Activated T-cell treated with anti-CD3 and anti-CD28 coated beads, Interleukin-2, amount 50 U/mL, for 4 hours (primary cell): ENCODE results near the gene MOXD1. TPM values are rescaled to one million over a fixed set of nuclear protein-coding genes. Genes with fewer than 3 reads are reported as not detected.
A peak's percentile ranks its signal among the peaks of the same experiment; 100 is the strongest.

Experiments used
- ATAC-seq, 2 donors: fragments of 200-7000 bp; cut with Tn5 transposase; one replicate each; pipeline ENCODE4 v1.10.0; 2021
- DNase-seq: peaks from one replicate; pipeline ENCODE4 v3.0.0-alpha.2; 2020
- H3K27me3 Mint-ChIP-seq: one replicate; pipeline ENCODE4 v1.8.0; 2021; ENCODE audit warnings: low read depth, mixed read lengths
- H3K36me3 Mint-ChIP-seq: one replicate; pipeline ENCODE4 v1.8.0; 2022; ENCODE audit warnings: mixed read lengths; ENCODE audit not compliant: insufficient read depth
- H3K4me1 Mint-ChIP-seq: one replicate; pipeline ENCODE4 v1.8.0; 2021; ENCODE audit warnings: low read depth, mixed read lengths
- H3K4me3 Mint-ChIP-seq: one replicate; pipeline ENCODE4 v1.8.0; 2021; ENCODE audit warnings: mild to moderate bottlenecking, moderate library complexity, mixed read lengths
- H3K9me3 Mint-ChIP-seq: one replicate; pipeline ENCODE4 v1.8.0; 2021; ENCODE audit warnings: mixed read lengths
- total RNA-seq, 3 donors: library from RNA; stranded (reverse); gene quantifications; one replicate each; pipeline ENCODE4 v1.2.1, GENCODE V29; 2021

Gene MOXD1
- total RNA-seq, 3 donors from 2014 or later, result not detected

DNA sequence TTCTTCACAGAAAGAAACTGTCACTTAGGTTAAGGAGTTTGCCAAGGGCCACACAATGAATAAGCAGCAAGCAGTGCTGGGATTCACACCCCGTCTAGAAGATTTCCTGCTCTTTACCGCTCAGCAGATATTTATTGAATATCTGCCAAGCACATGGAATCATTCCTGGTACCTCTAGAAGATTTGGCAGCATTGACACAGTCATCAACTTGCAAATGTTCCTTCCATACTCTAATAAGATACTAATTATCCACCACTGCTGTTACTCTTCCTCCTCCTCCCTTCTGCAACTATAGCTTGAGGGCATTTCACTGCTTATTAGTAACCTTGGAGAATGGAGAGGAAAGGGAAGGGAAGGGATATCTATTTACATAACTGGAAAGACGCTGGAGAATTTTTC is 13.0 kb downstream of the MOXD1 start:
- H3K27me3 Mint-ChIP-seq, result peaks cover 18% of the 10 kb centered on the region
- no peaks in the 10 kb centered on the region for H3K36me3 Mint-ChIP-seq

GRCh38 chr6:132382630-132383175 is 18.6 kb downstream of the MOXD1 start:
- peaks cover 27% of the 10 kb centered on the region for H3K27me3 Mint-ChIP-seq
- H3K9me3 Mint-ChIP-seq, result peaks cover 4% of the 10 kb centered on the region
- no peak for ATAC-seq

More for the DNA sequence above, 13.0 kb downstream of the MOXD1 start:
- ATAC-seq, result no peak
- Mint-ChIP-seq H3K4me1 (no peaks in the 10 kb centered on the region), H3K4me3 (no peak overlapping the region), H3K9me3 (peaks cover 9% of the 10 kb centered on the region)
- no peak for DNase-seq

GRCh38 chr6:132381381-132381780 is 19.9 kb downstream of the MOXD1 start:
- no peak for DNase-seq
- Mint-ChIP-seq H3K27me3 (peaks cover 28% of the 10 kb centered on the region), H3K4me1 (no peaks in the 10 kb centered on the region), H3K9me3 (peaks cover 4% of the 10 kb centered on the region), H3K36me3 (no peaks in the 10 kb centered on the region), H3K4me3 (no peak overlapping the region)
- ATAC-seq, result no peak

More at GRCh38 chr6:132382630-132383175, 18.6 kb downstream of the MOXD1 start:
- Mint-ChIP-seq H3K4me3 (no peak overlapping the region), H3K4me1 (no peaks in the 10 kb centered on the region), H3K36me3 (no peaks in the 10 kb centered on the region)
- no peak for DNase-seq

GRCh38 chr6:132380358-132381029 is 20.8 kb downstream of the MOXD1 start:
- peaks cover 4% of the 10 kb centered on the region for H3K9me3 Mint-ChIP-seq
- no peak overlapping the region for H3K4me3 Mint-ChIP-seq
- no peaks in the 10 kb centered on the region for H3K4me1 Mint-ChIP-seq
- peaks cover 28% of the 10 kb centered on the region for H3K27me3 Mint-ChIP-seq
- H3K36me3 Mint-ChIP-seq, result no peaks in the 10 kb centered on the region
- DNase-seq (no peak), ATAC-seq (no peak)

- Mint-ChIP-seq H3K4me3 (no peak overlapping the region), H3K36me3 (no peaks in the 10 kb centered on the region), H3K27me3 (peaks cover 17% of the 10 kb centered on the region), H3K4me1 (peaks cover 10% of the 10 kb centered on the region), H3K9me3 (no peaks in the 10 kb centered on the region)
- ATAC-seq (no peak), DNase-seq (no peak)
Measured at GRCh38 chr6:132369526-132369925, 31.7 kb downstream of the MOXD1 start.

GRCh38 chr6:132368916-132369481 is 32.3 kb downstream of the MOXD1 start:
- no peaks in the 10 kb centered on the region for H3K9me3 Mint-ChIP-seq
- peaks cover 10% of the 10 kb centered on the region for H3K4me1 Mint-ChIP-seq
- no peak for DNase-seq
- H3K27me3 Mint-ChIP-seq, result peaks cover 15% of the 10 kb centered on the region
- H3K36me3 Mint-ChIP-seq, result no peaks in the 10 kb centered on the region
- H3K4me3 Mint-ChIP-seq, result no peak overlapping the region
- ATAC-seq, result no peak

GRCh38 chr6:132365281-132365907 is 35.9 kb downstream of the MOXD1 start:
- H3K36me3 Mint-ChIP-seq, result no peaks in the 10 kb centered on the region
- H3K4me1 Mint-ChIP-seq, result peaks cover 18% of the 10 kb centered on the region
- H3K27me3 Mint-ChIP-seq, result peaks cover 13% of the 10 kb centered on the region
- DNase-seq, result no peak
- H3K9me3 Mint-ChIP-seq, result no peaks in the 10 kb centered on the region
- H3K4me3 Mint-ChIP-seq, result no peak overlapping the region
- ATAC-seq, result peak; percentile 82 to 83

DNA sequence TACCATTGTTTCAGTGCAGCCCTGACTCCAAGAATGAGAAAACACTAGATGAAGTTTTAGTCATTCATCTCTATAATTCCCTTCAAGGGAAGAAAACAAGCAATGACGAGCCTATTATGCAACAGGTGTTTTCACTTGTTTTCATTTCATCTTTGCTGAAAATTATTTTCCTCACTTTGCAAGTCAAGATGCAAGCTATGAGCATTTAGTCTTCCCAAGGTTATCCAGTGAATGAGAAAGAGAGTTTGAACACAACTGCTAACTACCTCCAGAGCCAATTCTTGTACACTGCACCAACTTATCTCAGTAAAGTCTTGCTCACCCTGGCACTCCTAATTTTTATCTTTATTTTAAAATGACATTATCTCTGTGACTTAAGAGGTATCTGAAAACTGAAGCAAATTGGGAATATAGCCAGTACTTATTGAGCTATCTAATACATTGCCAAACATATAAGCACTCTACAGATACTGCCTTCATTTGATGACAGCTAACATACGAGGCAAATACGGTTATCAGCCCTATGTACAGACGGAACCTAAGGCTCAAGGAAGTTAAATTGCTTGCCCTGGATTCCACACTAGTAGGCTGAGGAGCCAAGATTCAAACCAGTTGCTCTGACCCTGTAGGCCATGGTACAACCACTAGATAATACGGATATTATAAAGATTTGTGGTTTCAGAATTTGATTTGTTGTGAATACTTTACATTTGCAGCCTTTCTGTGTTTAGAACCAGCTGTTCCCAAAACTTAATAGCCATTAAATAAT is 36.8 kb downstream of the MOXD1 start:
- H3K9me3 Mint-ChIP-seq, result no peaks in the 10 kb centered on the region
- peaks cover 18% of the 10 kb centered on the region for H3K4me1 Mint-ChIP-seq
- DNase-seq (no peak), ATAC-seq (no peak)
- no peaks in the 10 kb centered on the region for H3K36me3 Mint-ChIP-seq
- no peak overlapping the region for H3K4me3 Mint-ChIP-seq
- H3K27me3 Mint-ChIP-seq, result peaks cover 15% of the 10 kb centered on the region

DNA sequence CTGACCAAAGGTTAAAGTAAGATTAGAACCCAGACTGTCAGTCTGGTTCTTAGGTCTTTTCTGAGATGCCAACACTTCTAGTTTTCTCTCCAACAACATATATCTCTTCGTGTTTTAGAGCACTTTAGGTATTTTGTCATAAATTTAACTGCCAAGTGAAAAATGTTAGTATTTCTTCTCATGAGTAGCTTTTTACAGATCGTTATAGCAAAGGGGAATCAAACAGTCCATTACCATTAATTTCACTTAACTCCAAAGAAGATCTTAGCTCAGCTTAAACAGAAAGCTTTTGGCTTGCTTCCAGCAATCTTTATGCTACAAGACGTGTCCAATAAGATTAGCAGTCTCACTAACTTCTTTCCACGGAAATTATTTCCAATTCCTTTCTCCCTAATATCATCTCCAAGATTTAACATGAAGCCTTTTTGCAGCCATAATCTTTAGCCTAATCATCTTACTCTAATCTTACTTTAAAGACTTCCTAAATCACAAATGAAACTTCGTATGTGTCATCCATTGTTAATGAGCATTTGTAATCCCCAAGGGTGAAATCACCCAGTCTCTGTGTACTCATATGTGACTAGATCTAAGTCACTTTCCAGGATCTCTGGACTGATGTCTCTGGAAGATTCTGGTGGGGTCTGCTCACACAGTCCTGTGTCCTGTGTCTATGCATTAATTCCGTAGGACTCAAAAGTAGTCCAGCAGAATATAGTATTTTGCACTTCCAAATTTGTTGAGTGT is 38.7 kb downstream of the MOXD1 start:
- Mint-ChIP-seq H3K4me1 (peaks cover 20% of the 10 kb centered on the region), H3K36me3 (no peaks in the 10 kb centered on the region), H3K4me3 (no peak overlapping the region), H3K27me3 (peaks cover 9% of the 10 kb centered on the region), H3K9me3 (no peaks in the 10 kb centered on the region)
- no peak for DNase-seq
- ATAC-seq, result peak; percentile 38 to 44

DNA sequence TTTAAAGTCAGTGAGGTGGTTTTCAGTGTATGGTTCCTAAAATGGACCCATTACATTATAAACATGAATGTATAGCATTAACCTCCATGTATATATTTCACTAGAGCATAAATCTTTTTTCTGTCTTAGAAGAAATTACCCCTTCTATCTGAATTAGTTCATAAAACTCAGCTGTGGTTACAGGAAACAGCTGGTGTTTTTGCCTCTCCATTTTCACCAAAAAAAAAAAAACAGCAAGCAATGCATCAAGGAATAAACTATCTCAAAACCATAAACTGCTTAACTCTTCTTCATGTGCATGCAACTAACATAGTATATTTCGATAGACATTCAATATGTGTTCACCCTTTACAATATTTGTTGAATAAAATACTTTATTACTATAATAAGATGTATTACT is 40.2 kb downstream of the MOXD1 start:
- Mint-ChIP-seq H3K36me3 (no peaks in the 10 kb centered on the region), H3K27me3 (peaks cover 7% of the 10 kb centered on the region), H3K4me3 (no peak overlapping the region), H3K4me1 (peaks cover 22% of the 10 kb centered on the region), H3K9me3 (no peaks in the 10 kb centered on the region)
- ATAC-seq (no peak), DNase-seq (no peak)

- peaks cover 7% of the 10 kb centered on the region for H3K27me3 Mint-ChIP-seq
- no peak overlapping the region for H3K4me3 Mint-ChIP-seq
- DNase-seq (no peak), ATAC-seq (no peak)
- H3K4me1 Mint-ChIP-seq, result peaks cover 19% of the 10 kb centered on the region
- H3K36me3 Mint-ChIP-seq, result no peaks in the 10 kb centered on the region
- H3K9me3 Mint-ChIP-seq, result no peaks in the 10 kb centered on the region
Measured at GRCh38 chr6:132359886-132360285, 41.4 kb downstream of the MOXD1 start.

- DNase-seq, result no peak
- H3K4me3 Mint-ChIP-seq, result no peak overlapping the region
- no peak for ATAC-seq
- H3K27me3 Mint-ChIP-seq, result peaks cover 7% of the 10 kb centered on the region
- H3K36me3 Mint-ChIP-seq, result no peaks in the 10 kb centered on the region
- H3K9me3 Mint-ChIP-seq, result no peaks in the 10 kb centered on the region
- H3K4me1 Mint-ChIP-seq, result peaks cover 24% of the 10 kb centered on the region
Measured at GRCh38 chr6:132357120-132357519, 44.2 kb downstream of the MOXD1 start.

DNA sequence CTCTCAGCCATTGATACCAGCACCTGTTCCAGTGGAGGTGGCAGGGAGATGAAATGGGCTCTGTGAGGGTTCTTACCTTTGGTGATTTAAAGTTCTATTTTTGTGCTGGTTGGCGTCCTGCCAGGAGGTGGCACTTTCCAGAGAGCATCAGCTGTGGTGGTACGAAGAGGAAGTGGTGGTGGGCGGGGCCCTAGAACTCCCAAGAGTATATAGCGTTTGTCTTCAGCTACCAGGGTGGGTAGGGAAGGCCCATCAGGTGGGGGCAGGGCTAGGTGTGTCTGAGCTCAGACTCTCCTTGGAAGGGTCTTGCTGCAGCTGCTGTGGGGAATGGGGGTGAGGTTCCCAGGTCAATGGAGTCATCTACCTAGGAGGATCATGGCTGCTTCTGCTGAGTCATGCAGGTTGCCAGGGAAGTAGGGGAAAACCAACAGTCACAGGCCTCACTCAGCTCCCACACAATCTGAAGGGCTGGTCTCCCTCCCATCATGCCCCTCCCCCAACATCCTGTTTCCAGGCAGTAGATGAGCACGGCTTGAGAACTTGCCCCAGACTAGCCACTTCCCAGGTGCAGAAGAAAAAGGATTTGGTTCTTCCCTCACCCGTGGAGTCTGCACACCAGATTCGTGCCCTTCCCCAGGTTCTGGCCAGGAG is 46.6 kb downstream of the MOXD1 start:
- peak; percentile 32 to 37 for ATAC-seq
- Mint-ChIP-seq H3K9me3 (no peaks in the 10 kb centered on the region), H3K36me3 (no peaks in the 10 kb centered on the region), H3K27me3 (no peaks in the 10 kb centered on the region), H3K4me1 (peaks cover 24% of the 10 kb centered on the region), H3K4me3 (no peak overlapping the region)
- peak; percentile 7 for DNase-seq
